Suppressor macrophage (primary cell): Measurements from ENCODE around the gene USP49.

Experiments
- DNase-seq, 4 experiments: peaks; one replicate each; pipeline ENCODE4 v3.0.0-alpha.2; 2020 to 2022

The USP49 gene

DNA sequence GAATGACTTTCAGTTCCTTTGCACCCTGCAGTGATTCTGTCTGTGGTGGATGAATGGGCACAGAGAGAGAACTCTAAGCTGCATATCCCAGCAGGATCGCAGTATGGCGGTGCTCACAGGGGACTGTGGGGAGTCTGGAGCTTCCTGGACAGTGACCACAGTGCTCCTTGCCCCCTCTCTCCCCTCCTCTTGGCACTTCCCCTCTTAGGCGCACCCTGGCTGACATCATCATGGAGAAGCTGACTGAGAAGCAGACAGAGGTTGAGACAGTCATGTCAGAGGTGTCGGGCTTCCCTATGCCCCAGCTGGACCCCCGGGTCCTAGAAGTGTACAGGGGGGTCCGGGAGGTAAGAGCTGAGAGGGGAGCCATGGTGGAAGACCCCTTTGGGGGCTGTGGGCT lies 34.7 kb upstream of the USP49 start:
- peak; percentile 41 to 63 (median 56) for DNase-seq

GRCh38 chr6:41927253-41927652 lies 32.1 kb upstream of the USP49 start:
- DNase-seq, result no peak

DNA sequence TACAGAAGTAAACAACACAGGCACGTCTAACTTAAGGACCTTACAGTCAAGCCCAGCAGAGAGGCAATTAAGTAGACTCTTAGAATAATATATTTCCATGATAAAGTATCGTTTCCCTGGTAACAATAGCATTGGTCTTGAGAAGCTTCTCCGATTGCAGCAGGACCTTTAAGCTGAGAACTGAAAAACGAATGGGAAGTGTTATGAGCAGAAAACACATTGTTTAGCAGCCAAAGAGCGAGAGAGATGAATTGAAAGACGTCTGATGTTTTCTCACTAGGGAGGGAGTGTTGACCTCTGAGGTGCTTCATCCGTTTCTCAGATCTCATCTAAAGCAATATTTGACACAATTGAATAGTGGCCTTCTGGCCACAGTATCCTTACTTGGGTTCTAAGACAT lies 27.0 kb upstream of the USP49 start:
- DNase-seq, result no peak

DNA sequence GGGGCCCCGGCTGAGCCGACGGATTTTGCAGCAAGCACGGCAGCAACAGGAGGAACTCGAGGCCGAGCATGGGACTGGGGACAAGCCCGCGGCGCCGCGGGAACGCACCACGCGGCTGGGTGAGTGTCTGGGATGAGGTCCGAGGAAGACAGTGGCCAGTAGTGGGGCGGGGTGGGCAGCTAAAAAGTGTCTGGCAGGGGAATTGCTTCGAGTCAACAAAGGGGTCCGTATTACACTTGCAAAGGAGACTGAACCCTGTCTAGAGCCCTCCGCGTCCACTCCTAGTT lies 26.5 kb upstream of the USP49 start:
- peak; percentile 42 to 74 (median 60) for DNase-seq

GRCh38 chr6:41920921-41921711 lies 25.9 kb upstream of the USP49 start, which contains the start of the genes BYSL and MED20:
Gene BYSL (plus strand): TSS chr6:41921499. CDS start chr6:41921563, 64 bp downstream.
Gene MED20 (minus strand): TSS chr6:41921139. CDS start chr6:41921018, 121 bp downstream.
- peak; percentile 96 to 99 (median 98) for DNase-seq

DNA sequence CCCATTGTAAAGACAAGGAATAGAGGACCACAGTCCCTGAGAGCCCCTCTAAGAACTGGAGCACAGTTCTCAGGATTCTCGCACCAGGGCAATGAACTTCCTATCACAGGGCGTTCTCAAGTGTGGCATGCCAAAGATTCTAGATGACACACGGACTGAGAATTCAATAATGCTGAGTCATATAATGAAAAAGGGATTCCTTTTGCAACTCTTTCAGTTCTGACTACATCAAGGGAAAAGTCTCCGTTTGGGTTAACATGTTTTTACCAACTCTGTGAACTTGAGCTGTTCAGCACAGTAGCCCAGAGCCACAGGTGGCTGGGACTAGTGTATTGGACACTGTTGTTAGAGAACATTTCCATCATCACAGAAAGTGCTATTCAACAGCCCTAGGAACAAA lies 22.4 kb upstream of the USP49 start:
- no peak for DNase-seq

- no peak for DNase-seq
These were observed 19.8 kb upstream of the USP49 start for GRCh38 chr6:41914869-41915530.

DNA sequence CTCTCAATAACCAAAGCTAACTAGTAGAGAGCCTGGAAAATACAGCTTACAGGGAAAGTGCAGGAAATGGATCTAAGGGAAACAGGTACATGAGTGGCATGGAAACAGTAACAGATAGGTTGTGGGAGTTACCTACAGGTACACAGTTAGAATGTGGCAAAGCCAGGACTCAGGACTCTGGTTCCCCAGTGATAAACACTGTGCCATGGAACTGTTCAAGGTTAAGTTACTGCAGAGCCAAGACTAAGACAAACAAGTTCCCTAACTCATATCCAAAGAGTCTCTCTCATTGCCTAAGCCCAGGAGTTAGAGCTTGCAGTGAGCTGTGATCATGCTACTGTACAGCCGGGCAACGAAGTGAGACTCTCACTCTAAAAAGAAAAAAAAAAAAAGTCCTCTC lies 19.2 kb upstream of the USP49 start:
- DNase-seq, result no peak

- DNase-seq, result no peak
These were observed 14.6 kb upstream of the USP49 start for GRCh38 chr6:41909727-41910126.

GRCh38 chr6:41901882-41902519 lies 6.8 kb upstream of the USP49 start:
- peak; percentile 55 to 72 (median 64) for DNase-seq

DNA sequence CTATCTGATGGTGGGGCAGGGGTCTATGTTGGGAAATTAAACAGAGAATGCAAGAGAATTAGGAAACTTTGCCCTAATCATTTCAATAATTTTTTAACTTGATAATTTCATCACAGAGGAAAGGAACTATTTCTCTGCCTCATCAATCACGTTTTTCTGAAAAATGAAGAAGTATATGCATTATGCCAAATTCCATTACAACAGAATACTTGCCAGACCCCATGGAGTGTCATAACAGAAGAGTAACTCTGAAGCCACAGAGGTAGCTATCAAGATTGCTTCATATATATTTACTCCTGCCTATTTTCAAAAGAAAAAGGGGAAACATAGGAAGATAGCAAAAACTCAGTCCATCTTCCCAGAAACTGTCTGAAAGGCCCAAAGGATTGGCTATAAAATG lies 5.7 kb upstream of the USP49 start:
- DNase-seq, result peak in 3 of 4 experiments; percentile 7 to 57 (median 47)

GRCh38 chr6:41896281-41896680 lies 1.1 kb upstream of the USP49 start:
- peak; percentile 14 to 52 (median 32) for DNase-seq

DNA sequence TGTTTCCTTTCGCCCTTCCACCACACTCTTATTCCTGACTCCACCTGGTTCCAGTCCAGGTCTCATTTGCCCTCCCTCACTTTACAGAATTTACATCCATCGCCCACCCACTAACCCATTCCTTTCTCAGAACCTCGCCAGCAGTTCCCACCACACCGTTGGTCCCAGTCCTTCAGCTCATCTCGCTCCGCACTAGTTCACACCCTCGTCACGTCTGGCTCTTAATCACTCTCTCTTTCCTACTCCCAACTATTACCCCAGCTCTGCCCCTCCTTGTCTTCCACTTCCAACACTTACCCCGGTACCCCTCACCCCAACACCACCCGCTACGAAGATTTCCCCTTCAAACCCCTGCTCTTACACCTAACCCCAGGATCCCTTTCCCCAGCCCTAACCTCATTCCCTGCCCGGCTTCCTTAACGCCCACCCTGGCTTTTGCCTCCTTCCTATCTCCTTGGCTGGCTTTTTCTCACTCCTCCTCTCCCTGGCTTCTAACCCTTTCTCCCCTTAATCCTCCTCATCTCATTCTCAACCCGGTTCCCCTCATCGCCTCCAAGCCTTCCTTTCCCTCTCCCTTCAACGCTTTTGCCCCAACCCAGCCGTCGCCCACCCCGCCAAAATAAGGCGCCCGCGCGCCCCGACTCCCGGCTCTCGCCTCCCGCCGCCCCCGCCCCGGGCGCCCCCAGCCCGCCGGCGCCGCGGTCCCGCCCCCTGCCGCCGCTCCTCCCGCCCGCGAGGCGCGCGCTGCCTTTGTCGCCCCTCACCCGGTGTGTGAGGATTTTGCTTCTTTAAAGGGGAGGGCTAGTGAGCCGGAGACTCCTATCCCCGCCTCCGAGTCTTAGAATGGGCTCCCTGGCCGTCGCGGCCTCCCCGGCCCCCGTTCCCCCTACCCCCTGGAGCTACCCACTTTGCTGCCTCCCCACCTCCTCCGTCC lies 542 bp downstream of the USP49 start:
- peak in 1 of 4 experiments; percentile 26 for DNase-seq

- DNase-seq, result no peak
These were observed 2.1 kb downstream of the USP49 start for GRCh38 chr6:41892921-41893564.

DNA sequence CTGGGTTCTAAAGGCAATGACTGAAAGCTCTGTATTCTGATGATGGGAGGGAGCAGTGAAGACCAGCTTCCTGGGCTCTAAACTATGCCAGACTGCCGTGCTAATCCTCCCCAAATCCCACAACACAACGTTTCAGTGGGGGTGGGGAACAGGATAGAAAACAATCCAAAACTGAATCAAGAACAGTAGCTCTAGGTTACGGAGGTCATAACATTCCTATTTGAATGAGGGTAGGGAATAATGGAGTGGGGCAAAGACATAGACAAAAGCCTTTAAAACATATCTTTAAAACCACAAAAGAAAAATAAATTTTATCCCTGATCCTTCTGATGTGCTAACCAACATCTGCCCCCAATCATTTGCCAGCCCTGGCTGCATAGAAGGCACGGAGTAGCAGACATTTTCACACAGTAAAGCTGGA lies 7.8 kb downstream of the USP49 start:
- DNase-seq, result no peak

DNA sequence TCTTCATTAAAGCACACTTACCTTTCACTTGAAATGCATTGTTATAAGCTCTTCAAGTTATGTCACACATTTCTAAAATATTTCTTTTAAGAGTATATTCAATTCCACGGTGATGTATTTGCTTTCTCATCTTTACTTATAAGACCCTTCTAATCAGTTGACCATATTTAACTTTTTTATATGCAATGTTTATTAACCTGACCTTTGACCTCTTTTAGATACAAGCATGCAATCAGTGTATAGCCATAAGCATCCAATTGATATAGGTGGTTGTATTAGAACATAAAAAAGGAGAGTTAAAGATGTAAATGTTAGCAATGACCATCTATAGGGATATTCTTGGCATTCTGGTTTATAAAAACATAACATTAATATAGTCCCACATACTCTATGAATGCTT lies 9.2 kb downstream of the USP49 start:
- no peak for DNase-seq

DNA sequence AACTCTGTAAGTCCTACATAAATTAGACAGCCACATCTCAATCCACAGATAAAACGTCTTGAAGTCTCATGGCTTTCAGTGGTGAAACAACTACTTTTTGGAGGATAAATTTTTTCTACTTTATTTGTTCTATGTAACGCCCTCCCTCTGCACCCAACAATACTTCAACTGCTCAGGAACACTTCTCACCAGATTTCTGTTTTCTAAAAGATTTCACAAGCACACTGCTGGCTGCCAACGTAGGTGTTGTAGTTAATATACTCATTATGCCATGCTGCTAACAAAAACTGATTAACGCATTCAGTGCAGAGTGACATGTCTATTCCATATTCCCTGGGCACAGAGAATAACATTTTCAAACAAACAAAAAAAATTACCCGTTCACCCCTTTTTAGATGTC lies 10.2 kb downstream of the USP49 start:
- no peak for DNase-seq

- DNase-seq, result no peak
These were observed 13.7 kb downstream of the USP49 start for GRCh38 chr6:41881506-41881905.

- no peak for DNase-seq
These were observed 16.2 kb downstream of the USP49 start for GRCh38 chr6:41878961-41879405.

GRCh38 chr6:41878246-41878645 lies 16.9 kb downstream of the USP49 start:
- DNase-seq, result no peak

DNA sequence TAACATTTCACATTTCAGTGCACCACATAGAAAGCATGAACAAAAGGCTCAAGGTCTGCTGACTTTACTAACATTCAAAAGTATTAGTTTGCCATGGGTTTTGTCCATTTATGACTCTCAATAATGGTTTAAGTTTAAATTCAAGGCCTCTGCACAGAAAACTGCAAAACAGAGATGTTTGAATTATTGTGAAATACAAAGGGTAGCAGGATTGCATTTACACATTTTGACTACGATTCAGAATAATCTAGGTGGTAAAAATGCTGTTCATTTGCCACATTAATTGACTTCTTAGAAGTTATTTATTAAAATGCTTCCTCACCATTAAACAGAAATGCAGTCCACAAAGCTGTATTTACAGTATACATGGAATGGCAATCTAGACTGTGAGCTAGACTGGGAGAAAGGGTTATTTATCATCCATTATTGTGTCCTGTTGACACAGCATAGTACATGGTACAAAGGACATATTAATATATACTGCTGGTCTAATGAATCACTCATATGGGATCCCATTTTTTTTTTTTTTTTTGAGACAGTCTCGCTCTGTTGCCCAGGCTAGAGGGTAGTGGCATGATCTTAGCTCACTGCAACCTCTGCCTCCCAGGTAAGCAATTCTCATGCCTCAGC lies 18.0 kb downstream of the USP49 start:
- DNase-seq, result no peak
